A204.1 (cell line): ENCODE measurements around the gene COPZ1.
"Not testable (repeated sequence)": the region's sequence is repeated elsewhere in the genome, so short reads cannot be mapped to it uniquely, and the experiment has no call there.

Experiments used
- FAIRE-seq: peaks from 2 replicates; lab custom pipeline; 2012; peaks lifted over from hg19 to GRCh38; lab: Jason Lieb, UNC

COPZ1 gene

GRCh38 chr12:54324617-54325441, at the start of gene COPZ1:
COPZ1 (plus strand) TSS chr12:54325131; CDS start chr12:54325164, 33 bp downstream.
- FAIRE-seq = peak; percentile 98

DNA sequence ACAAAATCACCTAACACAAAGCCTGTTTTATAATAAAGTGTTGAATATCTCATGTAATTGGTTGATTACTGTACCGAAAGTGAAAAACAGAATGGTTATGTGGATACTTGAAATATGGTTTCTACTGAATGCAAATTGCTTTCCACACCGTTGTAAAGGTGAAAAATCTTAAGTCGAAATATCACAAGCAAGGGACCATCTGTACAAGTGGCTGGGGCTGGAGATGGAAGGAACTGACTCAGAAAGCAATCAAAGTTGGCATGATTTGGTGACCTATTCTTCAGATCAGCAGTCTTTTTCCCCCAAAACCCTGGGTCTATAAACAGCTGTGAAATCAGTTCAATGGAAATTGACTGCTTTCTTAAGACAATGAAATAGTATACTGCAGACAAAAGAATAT, 48.6 kb upstream of the COPZ1 start:
- FAIRE-seq = no peak

DNA sequence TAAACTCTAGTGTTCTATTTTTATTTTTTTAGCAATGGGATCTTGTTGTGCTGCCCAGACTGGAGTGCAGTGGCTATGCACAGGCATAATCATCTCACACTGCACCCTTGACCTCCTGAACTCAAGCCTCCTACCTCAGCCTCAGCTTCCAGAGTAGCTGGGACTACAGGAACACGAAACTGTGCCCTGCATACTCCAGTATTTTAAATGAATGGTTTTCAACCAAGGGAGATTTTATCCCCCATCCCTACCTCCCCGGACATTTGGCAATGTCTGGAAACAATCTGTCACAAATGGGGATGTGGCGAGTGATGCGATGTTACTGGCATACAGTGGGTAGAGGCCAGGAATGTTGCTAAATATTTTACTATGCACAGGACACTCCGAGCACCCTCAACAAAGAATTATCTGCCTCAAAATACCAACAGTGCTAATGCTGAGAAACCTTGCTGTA, 47.1 kb upstream of the COPZ1 start:
- FAIRE-seq = no peak

GRCh38 chr12:54279227-54279631, 45.7 kb upstream of the COPZ1 start:
- no peak for FAIRE-seq

DNA sequence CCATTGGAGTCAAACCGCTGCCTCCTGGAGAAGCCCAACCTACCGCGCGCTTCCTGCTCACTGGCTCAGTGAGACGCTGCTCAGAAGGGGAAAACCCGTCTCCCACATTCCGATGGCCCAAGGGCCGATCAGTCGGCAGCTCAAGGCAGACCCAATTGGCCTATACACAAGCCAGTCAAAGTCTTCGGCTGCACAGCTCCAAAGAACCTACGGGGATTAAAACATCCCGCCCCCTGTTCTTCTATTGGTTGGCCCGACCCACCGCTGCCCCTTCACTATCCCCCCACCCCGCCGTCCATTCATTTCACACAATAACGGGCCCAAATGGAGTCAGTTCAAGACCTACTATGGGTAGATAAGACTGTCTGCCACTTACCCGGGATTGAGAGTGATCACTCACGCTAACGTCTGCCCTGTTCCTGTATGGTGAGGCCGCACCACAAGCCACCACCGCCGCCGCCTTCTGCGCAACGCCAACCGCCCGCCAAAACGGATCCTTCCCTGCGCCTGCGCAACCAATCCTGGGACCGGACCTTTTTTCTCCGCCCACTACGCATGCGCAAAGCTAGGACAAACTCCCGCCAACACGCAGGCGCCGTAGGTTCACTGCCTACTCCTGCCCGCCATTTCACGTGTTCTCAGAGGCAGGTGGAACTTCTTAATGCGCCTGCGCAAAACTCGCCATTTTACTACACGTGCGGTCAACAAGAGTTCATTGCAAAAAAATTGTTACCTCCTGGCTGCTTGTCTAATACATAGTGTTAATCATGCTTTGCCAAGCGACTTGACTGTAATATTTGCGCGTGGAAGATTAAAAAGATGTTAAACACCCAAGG, 45.1 kb upstream of the COPZ1 start, which contains the start of gene CBX5:
Gene CBX5 (minus strand): TSS at position 491 of the 836 bp plus-strand sequence. CDS start 22,472 bp downstream, outside the sequence.
- FAIRE-seq = peak; percentile 60

DNA sequence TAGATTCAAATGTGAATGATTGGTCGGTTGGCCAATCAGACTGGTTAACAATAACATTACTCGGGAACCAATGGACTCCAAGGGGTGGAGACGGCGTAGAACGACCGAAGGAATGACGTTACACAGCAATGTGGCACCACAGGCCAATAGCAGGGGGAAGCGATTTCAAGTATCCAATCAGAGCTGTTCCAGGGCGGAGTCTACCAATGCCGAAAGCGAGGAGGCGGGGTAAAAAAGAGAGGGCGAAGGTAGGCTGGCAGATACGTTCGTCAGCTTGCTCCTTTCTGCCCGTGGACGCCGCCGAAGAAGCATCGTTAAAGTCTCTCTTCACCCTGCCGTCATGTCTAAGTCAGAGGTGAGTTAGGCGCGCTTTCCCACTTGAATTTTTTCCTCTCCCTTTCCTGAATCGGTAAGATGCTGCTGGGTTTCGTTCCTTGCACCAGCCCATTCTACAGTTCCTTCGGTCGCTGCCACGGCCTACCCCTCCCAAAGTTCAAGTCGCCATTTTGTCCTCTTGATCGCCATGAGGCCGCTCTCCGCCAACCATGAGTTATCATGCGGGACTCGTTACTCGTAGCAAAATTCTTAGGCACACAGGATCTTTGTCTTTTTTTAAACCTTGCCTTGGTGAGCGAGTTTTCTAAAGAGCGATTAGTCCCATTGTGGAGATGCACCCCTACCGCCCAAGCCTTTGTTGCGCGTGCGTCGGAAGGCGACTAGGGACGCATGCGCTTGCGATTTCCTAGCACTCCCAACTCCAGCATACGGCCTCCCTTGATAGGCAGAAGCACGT, 44.3 kb upstream of the COPZ1 start, which contains the start of gene HNRNPA1:
Gene HNRNPA1 (plus strand): TSS at position 259 of the 793 bp plus-strand sequence. CDS start 82 bp downstream, at position 341.
- FAIRE-seq = peak; percentile 98

DNA sequence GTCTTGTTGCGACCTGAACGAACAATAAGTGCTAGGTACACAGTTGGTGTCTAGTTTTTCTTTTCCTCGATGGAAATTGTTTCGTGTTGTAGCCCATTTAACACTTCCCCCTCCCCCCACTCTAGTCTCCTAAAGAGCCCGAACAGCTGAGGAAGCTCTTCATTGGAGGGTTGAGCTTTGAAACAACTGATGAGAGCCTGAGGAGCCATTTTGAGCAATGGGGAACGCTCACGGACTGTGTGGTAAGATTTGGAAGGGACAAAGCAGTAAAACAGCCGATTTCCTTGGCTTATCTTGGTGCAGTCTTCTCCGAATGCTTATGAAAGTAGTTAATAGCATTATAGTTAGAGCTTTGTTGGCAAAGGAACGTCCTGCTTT, 43.7 kb upstream of the COPZ1 start:
- not testable (repeated sequence) for FAIRE-seq

- not testable (repeated sequence) for FAIRE-seq
Measured at GRCh38 chr12:54281694-54282093, 43.2 kb upstream of the COPZ1 start.

- FAIRE-seq = no peak
Measured at GRCh38 chr12:54282949-54283593, 41.9 kb upstream of the COPZ1 start.

GRCh38 chr12:54284070-54284780, 40.7 kb upstream of the COPZ1 start:
- FAIRE-seq = not testable (repeated sequence)

GRCh38 chr12:54285150-54286041, 39.5 kb upstream of the COPZ1 start:
- FAIRE-seq = no peak

DNA sequence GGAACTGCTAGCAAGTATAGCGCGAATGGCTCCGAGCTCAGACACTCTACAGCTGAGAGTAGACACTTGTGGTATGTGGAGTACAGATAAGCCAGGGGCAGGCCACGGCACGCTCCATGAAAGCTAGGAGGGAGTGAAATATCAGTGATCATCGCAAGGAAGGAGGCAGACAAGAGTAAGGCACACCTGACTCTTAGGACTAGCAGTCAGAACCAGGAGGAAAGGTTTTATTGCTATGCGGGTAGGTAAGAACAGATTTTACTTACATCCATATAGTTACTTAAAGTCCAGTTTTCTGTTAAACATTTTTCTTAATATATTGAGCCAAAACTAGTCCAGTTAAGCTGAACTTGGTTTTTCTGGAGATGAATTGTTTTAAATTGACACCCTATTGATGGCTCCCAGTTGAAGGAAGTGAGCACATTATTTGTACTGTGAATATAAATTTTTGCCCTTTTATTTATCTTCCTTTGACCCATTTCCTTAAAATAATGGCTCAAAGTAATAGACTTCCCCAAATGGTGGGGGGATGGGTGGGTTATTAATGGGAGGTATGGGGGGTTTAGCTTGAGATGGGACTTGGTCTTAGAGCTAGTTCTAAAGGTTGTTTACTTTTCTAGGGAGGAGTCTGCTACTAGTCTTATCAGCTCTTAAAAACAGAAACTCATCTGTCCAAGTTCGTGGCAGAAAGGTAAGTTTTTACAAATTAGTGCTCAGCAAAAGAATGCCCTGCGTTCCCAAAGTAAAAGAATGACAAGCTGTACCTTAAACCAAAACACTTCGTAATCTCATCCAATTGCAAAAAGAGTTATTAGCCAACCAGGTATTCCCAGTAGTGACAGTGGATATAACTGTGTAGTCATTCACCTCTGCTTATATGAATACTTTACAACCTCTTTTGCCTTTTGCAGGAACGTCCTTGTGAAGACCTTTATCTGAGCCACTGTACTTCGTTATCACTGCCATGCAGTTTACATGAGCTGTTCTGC, 38.6 kb upstream of the COPZ1 start:
- FAIRE-seq = no peak

DNA sequence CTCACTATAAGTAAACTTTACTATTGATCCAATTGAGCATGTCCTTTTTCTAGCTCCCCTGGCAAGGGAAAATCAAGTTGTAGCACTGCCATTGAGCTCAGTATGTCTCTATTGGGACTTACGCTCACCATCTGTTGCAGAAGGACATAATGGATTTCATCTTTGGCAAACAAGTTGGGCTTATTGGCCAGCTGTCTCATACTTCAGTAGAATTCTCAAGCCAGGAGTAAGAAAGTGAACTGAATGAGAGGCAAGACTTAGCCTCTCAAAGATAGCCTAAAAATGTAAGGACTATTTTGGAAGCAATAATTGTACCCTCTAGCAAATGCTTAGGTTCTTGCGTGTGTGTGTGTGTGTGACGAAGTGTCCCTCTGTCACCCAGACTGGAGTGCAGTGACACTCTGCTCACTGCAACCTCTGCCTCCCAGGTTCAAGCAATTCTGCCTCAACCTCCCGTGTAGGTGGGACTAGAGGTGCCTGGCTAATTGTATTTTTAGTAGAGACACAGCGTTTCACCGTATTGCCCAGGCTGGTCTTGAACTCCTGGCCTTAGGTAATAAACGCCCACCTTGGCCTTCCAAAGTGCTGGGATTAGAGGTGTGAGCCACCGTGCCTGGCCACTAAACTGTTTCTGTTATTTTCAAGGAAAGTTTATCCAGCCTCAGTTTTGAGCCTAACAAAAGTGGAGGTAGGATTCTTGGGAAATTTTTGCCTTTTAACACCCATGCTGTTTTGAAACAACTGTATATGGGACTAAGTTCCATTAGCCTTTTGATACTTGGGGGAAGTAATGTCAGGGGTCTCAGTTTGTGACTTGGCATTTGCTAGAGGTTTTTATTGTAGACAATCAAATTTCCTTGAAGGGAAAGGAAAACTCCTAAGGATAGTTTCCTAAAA, 37.4 kb upstream of the COPZ1 start:
- no peak for FAIRE-seq

- no peak for FAIRE-seq
Measured at GRCh38 chr12:54292083-54292930, 32.6 kb upstream of the COPZ1 start.

- no peak for FAIRE-seq
Measured at GRCh38 chr12:54292931-54293241, 32.0 kb upstream of the COPZ1 start.

GRCh38 chr12:54294152-54294952, 30.6 kb upstream of the COPZ1 start:
- FAIRE-seq = no peak
